ENCODE results near the gene TM4SF5. TPM values are rescaled to one million over a fixed set of nuclear protein-coding genes. Genes with fewer than 3 reads are reported as not detected.

Gene TM4SF5
- total RNA-seq, 1 donor from 2014 or later: 5.3 TPM

GRCh38 chr17:4806456-4806776, 34.7 kb downstream of the TM4SF5 start:
- peak overlapping the region; percentile 74 for H3K27ac Mint-ChIP-seq
- TF ChIP-seq CTCF (conservative IDR thresholded peaks at IDR 0.05): no peak
- peaks cover 13% of the 10 kb centered on the region for H3K4me1 Mint-ChIP-seq (ENCODE audit: unreplicated experiment)
- no peak for DNase-seq (ENCODE audit: extremely low spot score, unreplicated experiment)
- no peaks in the 10 kb centered on the region for H3K9me3 Mint-ChIP-seq
- H3K4me3 Mint-ChIP-seq: peak overlapping the region; percentile 88
- H3K36me3 Mint-ChIP-seq: peaks cover 11% of the 10 kb centered on the region
- H3K27me3 Mint-ChIP-seq: no peaks in the 10 kb centered on the region

DNA sequence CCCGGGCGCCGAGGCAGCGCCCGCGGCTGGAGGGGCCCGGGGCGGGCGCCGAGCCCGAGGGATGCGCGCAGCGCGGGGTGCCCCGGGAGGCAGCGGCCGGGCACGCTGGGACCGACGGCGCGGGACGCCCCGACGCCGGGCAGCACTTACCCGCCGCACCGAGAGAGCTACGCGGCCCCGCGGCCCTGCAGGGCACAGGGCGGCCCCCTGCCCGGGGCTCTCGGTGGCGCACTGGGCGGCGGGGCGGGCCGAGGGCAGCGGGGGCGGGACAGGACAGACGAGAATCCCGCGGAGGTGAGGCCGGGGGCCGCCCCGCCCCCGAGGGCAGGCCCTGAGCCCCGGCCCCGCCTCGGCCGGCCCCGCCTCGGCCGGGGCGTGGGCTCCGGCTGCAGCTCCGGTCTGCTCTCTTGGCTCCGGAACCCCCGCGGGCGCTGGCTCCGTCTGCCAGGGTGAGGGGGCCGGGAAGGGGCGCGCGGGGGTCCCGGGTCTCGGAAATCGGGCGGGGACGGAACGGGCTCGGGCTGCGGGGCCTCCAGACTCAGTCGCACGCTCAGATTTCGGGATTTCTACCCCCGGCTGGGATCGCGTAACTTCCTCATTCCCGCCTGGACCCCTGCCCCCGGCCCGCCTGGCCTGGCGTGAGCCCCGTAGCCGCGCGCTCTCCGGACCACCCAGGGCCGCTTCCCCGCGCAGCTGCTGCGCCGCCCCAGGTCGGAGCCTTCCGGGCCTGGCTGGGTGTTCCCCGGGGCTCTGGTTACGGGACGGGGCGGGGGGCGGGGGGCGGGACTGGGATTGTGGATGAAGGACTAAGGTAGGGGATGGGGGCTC, 35.3 kb downstream of the TM4SF5 start, which contains the start of gene PLD2:
TSS of gene PLD2 (plus strand) at position 376 of the 828 bp plus-strand sequence. CDS start 621 bp downstream, outside the sequence.
- TF ChIP-seq CTCF (conservative IDR thresholded peaks at IDR 0.05): no peak
- DNase-seq (ENCODE audit: extremely low spot score, unreplicated experiment): peak; percentile 91
- Mint-ChIP-seq H3K27me3 (no peaks in the 10 kb centered on the region), H3K4me1 (ENCODE audit: unreplicated experiment) (peaks cover 13% of the 10 kb centered on the region), H3K4me3 (peak within 1 kb of the TSS; percentile 90), H3K27ac (peak within 1 kb of the TSS; percentile 74), H3K36me3 (peaks cover 11% of the 10 kb centered on the region), H3K9me3 (no peaks in the 10 kb centered on the region)

GRCh38 chr17:4807605-4808377, 36.1 kb downstream of the TM4SF5 start:
- no peak for TF ChIP-seq CTCF (conservative IDR thresholded peaks at IDR 0.05)
- H3K4me3 Mint-ChIP-seq: peak overlapping the region; percentile 90
- H3K36me3 Mint-ChIP-seq: peaks cover 14% of the 10 kb centered on the region
- no peaks in the 10 kb centered on the region for H3K9me3 Mint-ChIP-seq
- H3K27me3 Mint-ChIP-seq: no peaks in the 10 kb centered on the region
- peak overlapping the region; percentile 65 for H3K27ac Mint-ChIP-seq
- DNase-seq (ENCODE audit: extremely low spot score, unreplicated experiment): no peak
- peaks cover 13% of the 10 kb centered on the region for H3K4me1 Mint-ChIP-seq (ENCODE audit: unreplicated experiment)

DNA sequence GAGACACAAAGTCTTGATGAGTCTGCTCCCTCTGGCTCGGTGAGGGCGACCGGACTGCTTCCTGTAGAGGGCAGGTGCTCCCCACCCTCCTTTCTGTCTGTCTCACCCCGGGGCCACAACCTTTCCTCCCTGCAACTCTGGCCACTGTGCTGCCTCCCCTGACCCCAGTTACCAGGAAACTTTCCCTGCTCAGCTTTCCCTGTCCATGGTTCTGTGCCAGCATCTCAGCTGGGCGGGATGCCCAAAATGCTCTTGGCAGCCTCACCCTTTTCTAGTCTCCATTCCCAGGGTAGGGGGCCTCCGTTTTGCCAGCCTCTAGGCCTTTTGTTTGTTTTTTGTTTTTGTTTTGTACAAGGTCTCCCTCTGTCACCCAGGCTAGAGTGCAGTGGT, 36.7 kb downstream of the TM4SF5 start:
- Mint-ChIP-seq H3K4me1 (ENCODE audit: unreplicated experiment) (peaks cover 13% of the 10 kb centered on the region), H3K27me3 (no peaks in the 10 kb centered on the region), H3K4me3 (peak overlapping the region; percentile 90), H3K9me3 (no peaks in the 10 kb centered on the region), H3K27ac (peak overlapping the region; percentile 65), H3K36me3 (peaks cover 14% of the 10 kb centered on the region)
- DNase-seq (ENCODE audit: extremely low spot score, unreplicated experiment): no peak
- no peak for TF ChIP-seq CTCF (conservative IDR thresholded peaks at IDR 0.05)

- Mint-ChIP-seq H3K27me3 (no peaks in the 10 kb centered on the region), H3K27ac (peak overlapping the region; percentile 29), H3K4me3 (peak overlapping the region; percentile 52), H3K9me3 (no peaks in the 10 kb centered on the region), H3K4me1 (ENCODE audit: unreplicated experiment) (peaks cover 13% of the 10 kb centered on the region), H3K36me3 (peaks cover 20% of the 10 kb centered on the region)
- TF ChIP-seq CTCF (conservative IDR thresholded peaks at IDR 0.05): no peak
- DNase-seq (ENCODE audit: extremely low spot score, unreplicated experiment): no peak
These were observed 39.1 kb downstream of the TM4SF5 start for GRCh38 chr17:4810696-4811290.

Measured in type B pancreatic cell (in vitro differentiated cells).